OCI-LY3 (cell line): Measurements from ENCODE around the gene NEMP1.

Source experiments
- CTCF ChIP-seq: fragments of 200-600, 300-600 bp; sonication (generic); IDR thresholded peaks from 2 replicates; pipeline ENCODE4 v1.5.1; 2014; ENCODE audit warnings: antibody characterized with exemption, low read length, low read depth
- EZH2phosphoT487 ChIP-seq: fragments of 200-600 bp; shearing (Covaris generic); IDR thresholded peaks from 2 replicates; pipeline ENCODE4 v1.6.1; 2018; ENCODE audit warnings: antibody characterized with exemption, mixed run types, low read depth

- TF ChIP-seq CTCF (no peak), EZH2phosphoT487 (no peak)
These were observed 67.9 kb downstream of the NEMP1 start for GRCh38 chr12:57010627-57011247.
